ENCODE data around the gene FKBP15. TPM values are rescaled to one million over a fixed set of nuclear protein-coding genes. Genes with fewer than 3 reads are reported as not detected.
"Not testable (repeated sequence)": the region's sequence is repeated elsewhere in the genome, so short reads cannot be mapped to it uniquely, and the experiment has no call there.

The FKBP15 gene
- polyA plus RNA-seq, 1 donor, result 33.4 TPM

DNA sequence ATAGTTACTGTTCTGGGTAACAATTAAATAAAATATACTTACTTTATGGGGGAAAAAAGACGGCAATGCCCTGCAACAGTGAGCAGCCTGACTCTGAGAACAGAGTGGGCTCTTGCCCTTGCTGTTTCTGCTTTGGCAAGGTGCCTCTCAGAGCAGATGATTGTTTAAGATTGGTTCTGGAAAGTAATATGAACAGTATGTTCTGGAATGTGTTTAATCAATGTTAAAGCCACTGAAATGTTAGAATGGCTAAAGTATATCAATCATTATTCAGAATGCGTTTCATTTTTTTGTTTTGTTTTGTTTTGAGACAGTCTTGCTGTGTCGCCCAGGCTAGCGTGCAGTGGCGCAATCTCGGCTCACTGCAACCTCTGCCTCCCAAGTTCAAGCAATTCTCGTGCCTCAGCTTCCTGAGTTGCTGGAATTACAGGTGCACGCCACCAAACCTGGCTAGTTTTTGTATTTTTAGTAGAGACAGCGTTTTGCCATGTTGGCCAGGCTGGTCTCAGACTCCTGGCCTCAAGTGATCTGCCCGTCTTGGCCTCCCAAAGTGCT is 14.7 kb upstream of the FKBP15 start:
- not testable (repeated sequence) for DNase-seq

DNA sequence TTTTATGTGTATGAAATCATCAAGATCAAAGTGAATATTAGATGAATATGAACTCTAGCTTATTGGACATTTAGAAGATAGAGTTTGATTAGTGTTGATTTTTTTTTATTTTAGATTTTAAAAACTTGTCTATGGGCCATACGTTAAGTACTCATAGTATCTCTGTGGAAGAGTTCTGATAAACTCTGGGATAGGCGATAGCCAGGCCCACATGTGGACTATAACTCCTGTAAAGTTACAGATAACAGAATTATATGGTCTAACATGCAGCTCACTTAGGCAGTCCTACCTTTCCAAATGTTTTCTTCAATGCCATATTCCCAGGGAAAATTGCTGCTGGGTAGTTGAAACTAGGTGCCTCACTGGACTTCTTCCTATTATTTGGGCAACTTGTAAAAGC is 10.6 kb upstream of the FKBP15 start:
- no peak for DNase-seq

DNA sequence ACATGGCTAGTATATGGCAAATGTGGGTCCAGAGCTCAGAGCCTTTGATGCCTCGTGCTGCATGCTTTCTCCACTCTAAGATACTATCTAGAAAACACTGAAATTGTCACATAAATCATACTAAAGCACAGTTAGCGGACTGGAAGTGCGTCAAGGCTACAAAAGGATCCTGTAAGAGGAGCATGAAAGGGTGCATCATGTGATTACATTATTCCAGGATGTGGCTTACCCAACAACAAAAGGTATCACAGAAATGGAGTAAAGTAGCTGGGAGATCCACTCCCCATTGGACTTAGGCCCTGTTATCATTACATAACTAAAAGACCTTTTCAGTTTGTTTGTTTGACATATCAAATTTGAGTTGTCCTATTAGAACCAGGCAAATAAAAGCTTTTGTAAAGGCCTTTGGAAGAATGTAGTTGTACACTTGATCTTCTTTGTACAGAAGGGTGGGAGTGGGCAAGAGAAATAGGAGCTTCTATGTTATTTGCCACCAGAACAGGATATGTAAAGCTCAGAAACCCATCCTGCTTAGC is 7.1 kb upstream of the FKBP15 start:
- no peak for DNase-seq

GRCh38 chr9:113227436-113227835 is 6.4 kb upstream of the FKBP15 start:
- no peak for DNase-seq

DNA sequence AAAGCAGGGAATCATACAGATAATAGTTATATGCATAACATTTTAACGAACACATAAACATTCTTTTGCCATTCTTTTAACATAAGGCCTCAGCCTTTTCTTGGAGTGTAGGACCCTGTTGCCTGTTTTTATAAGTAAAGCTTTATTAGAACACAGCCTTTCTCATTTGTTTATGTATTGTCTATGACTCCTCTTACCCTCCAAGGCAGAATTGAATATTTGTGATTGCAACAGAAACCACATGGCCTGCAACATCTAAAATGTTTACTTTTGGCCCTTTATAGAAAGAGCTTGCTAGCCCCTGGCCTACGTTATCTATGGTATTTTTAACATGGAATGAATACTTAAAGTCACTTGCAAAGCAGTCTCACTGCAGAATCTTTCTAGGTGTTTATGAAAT is 2.9 kb upstream of the FKBP15 start:
- DNase-seq, result no peak

- DNase-seq, result no peak
These were observed 1.4 kb upstream of the FKBP15 start for GRCh38 chr9:113222482-113222841.

DNA sequence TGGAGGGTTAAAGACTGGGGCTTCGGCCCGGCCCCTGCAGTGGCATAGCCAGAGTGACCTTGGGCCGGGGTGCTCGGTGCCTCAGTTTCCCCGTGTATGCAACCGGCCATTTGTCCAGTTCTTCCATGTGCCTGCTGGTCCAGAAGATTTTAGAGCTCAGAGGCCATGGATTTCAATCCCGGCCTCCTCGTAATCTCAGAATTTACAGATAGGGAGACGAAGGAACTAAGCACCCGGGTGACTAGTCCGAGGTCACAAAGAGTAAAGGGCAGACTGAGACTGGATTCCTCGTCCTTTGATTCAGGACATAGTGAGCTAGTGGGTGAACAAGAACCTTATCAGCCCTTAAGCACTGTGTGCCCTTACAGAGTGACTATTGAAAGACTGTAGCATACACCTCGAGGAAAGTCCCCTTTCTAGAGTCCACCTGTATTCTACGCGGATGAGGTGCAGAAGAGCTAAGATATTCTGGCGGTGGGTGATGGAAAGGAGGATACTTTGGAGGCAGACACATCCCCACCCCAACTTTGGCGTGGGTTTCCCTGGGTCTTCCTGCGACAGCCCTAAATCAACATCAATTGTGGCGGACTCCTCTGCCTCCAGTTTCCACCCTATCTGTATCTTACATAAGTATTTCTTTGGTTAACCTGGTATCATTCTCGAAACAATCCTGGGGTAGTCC is 864 bp upstream of the FKBP15 start:
- DNase-seq, result no peak

- DNase-seq, result no peak
These were observed 542 bp downstream of the FKBP15 start for GRCh38 chr9:113220467-113221002.

DNA sequence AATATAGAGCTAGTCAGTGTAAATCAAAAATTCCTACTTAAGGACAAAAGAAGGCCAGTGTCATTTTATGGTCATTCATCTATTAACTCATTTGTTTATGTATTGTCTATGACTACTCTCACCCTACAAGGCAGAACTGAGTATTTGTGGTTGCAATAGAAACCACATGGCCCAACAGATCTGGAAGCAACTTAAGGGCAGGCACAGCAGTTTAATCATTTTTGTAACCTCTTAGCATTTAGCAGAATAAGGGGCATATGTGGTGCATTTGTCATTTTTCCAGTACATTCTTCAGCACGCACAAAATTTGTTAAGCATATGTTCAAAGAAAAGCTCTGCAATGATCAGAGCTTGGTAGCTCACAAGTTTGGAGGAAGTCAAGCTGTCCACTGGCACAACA is 1.1 kb downstream of the FKBP15 start:
- no peak for DNase-seq

DNA sequence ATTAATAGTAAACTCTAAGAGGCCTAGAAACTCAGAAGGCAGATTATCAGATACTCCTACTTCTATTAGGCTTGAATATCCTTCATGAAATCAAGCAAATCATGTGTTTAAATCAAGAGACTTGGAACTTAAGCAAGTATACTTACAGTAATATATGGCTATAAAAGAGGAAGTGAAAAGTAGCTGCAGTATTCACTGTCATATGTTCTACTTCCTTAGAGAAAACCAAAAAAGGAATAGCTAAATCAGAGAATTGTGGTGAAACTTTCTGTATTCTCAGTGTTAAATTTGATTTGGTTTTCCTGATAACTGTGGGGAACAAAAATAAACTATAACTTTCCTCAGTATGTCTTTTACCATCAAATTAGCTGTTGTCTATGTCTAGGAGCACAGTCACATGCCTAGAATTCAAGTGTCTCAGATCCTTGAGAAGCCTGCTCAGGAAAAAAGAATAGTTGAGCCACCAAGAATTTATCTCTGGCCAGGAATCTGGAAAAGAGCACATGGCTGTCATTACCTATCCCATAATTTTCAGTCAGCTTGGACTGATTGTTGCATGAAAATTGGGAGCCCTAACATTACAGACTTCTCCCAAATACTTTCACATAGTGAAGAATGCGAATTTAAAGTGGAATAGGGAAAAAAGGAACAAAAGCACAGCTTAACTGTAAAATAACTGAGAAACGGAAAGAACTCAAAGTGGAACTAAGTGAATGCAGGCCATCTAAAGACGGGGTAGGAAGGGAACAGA is 1.7 kb downstream of the FKBP15 start:
- DNase-seq, result no peak

DNA sequence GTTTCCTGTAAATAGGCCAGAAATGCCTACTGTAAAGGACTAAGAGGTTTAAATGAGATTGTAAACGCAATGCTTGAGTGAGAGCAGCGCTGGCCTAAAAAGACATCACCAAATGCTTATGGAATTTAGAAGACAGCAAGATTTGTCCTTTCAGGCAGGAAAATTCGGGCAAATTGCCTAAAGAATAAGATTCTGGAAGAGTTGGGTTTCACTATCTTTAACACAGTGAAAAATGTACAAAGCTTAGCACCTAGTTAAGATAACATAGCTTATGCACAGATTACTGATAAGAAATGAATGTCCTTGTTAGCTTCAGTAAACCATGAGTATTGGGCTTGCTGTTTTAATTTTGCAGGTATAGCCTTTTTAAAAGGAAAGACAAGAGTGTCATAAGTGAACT is 4.7 kb downstream of the FKBP15 start:
- no peak for DNase-seq

DNA sequence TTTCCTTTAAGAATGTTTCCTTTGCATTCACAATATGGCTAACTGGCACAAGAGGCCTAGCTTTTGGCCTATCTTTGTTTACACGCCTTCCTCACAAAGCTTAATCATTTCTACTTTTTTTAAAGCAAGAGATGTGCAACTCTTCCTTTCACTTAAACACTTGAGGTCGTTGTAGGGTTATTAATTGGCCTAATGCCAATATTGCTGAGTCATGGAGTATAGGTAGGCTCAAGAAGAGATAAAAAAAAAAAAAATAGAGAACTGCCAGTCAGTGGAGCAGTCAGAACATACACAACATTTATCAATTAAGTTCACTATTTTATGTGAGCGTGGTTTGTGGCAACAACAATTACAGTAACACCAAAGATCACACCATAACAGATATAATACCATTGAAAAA is 5.9 kb downstream of the FKBP15 start:
- no peak for DNase-seq

GRCh38 chr9:113210815-113211214 is 10.3 kb downstream of the FKBP15 start:
- no peak for DNase-seq

GRCh38 chr9:113205861-113206260 is 15.2 kb downstream of the FKBP15 start:
- DNase-seq, result no peak

- no peak for DNase-seq
These were observed 15.6 kb downstream of the FKBP15 start for GRCh38 chr9:113205432-113205831.

- no peak for DNase-seq
These were observed 21.3 kb downstream of the FKBP15 start for GRCh38 chr9:113199683-113200329.

GRCh38 chr9:113192455-113192854 is 28.6 kb downstream of the FKBP15 start:
- no peak for DNase-seq

DNA sequence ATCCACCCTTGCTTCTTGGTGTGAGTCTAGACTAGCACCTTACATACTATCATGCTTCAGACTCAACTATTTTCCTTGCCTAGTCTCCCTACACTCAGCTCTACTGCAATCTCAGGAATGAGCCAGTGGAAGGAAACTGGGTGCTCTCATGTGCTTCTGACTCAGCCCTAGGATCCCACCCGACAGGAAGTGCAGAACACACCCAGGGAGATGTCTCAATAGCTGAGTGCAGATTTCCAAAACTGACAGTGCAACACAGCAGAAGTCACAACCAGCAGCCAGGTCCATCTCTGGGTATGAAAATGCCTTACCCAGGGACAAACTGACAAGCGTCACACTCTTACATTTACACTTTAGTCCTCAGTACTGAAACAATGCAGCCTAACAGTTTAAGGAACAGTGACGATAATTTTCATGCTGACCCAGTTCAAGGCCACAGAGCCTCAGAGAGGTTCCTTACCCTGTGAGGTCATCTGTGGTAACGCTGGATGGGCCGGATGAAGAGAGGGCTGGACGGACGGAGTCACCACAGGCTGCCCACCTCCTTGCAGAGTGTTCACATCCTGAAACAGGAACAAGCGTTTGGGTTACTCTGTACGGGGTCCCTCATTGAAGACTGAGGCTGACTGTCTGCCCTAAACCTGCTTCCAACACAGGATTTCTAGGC is 33.0 kb downstream of the FKBP15 start:
- DNase-seq, result no peak

DNA sequence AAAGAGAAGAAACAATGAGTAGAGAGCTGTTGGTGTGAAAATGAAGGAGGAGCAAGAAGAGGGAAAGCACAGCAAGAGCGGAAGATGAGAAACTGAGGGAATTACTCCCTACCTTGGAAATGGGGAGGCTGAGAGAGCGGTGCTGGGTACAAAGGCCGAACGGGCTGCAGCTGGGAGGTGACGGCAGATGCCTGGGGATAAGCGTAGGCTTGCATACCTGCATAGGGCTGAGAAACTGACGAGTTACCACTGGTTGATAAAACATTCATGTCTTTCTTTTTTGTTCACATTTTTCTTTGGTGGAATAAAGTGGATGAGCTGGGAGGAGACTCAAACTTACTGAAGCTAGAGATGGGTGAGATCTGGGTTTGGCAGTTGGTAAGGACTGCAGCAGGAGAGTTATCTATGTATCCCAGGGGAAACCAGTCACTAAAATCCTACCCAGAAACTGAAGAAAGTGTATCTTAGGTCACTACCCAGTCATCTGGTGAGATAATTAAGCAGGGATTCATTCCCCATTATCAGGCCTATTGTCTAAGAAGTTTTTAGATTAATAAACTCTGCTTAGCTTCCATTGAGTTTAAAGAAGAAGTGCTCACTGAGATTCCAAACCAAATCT is 34.8 kb downstream of the FKBP15 start:
- DNase-seq, result no peak

DNA sequence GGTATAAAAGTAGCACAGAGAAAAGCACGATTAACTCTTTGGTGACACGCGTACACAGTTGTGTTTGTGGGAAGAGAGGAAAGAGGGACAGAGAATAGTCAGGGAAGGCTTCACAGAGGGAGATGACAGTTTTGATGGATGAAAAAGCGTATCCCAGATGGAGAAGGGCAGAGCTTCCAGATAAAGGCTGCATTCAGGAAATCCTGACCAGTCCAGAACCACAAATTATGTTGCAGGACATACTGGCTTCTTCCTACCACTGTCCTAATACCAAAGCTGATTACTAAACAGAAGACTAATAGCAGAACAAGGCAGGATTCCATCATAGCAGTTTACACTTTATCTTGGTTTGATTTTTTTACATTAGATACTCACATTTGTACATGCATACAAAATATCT is 35.8 kb downstream of the FKBP15 start:
- no peak for DNase-seq

DNA sequence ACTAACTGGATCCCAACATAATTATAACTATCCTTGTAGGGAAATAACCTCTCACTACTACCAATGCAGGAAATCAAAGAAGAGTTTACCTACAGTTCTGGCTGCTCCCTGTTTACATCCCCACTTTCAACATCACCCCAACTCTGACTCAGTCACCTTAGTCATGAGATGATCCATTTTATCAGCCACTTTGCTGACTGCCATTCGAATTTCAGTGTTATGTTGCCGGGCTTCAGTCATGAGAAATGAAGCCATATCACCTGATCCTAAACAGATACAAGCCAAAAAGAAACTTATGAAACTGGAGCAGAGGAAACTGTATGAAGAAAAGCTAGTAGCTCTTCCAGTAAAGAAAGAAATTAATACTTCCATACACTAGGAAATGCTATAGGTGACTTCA is 36.5 kb downstream of the FKBP15 start:
- DNase-seq, result no peak

All from left kidney (tissue), 2 donors.